ENCODE measurements around the gene CEACAM7. TPM values are rescaled to one million over a fixed set of nuclear protein-coding genes. Genes with fewer than 3 reads are reported as not detected.
"Not testable (repeated sequence)": the region's sequence is repeated elsewhere in the genome, so short reads cannot be mapped to it uniquely, and the experiment has no call there.

Gene CEACAM7
- total RNA-seq, 2 experiments from 2014 or later, result not detected

DNA sequence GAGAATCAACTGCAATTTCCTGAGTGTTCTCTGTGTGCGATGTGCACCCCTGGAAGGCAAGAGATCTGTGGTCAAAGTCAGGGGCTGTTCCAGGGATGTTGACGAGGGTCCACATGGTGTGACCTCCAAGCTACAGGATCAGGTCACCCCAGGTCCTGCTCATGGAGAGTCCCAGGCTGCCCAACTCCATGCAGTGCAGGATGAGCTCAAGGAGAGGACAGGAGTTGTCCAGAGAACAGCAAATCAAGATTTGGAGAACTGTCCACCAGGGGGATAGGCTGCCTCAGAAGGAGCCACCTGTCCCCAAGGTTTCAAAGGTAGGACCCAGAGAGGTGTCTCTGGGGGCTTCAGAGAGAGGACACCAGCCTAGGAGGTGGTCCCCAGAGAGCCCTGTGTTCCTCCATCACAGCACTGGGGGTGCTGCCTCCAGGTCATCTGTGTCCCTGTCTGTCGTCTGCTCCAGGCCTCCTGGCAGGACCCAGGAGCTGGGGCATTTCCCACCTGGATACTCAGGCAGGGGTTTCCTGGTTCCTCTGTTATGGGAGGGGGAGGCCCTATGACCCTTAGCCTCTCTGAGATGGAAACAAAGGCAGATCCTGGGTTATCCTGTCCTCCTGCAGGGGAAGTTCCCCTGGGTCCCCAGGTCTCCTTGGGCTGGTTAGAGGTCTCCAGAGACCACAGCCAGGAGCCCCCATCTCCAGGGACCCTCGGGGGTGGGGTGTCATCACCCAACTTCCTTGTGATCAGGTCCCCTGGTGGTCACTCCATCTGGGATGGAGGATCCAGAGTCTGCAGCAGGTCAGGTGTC lies 2.1 kb upstream of the CEACAM7 start:
- Mint-ChIP-seq H3K4me1 (no peaks in the 10 kb centered on the region), H3K9me3 (ENCODE audit: low read depth) (peaks cover 5% of the 10 kb centered on the region), H3K27me3 (peaks cover 17% of the 10 kb centered on the region), H3K4me3 (no peak overlapping the region), H3K27ac (no peak overlapping the region), H3K36me3 (ENCODE audit: low read depth) (no peaks in the 10 kb centered on the region)
- no peak for ATAC-seq
- no peak for DNase-seq
- CTCF ChIA-PET, result interaction anchor here (6.7 kb wide), 1 partner anchor 50 kb away, joined by 74 read pairs; no protein-coding TSS in a partner anchor
- POLR2A ChIA-PET, result interaction anchor here (0.6 kb wide), 1 partner anchor 297 kb away, joined by 3 read pairs; no protein-coding TSS in a partner anchor
- intact Hi-C loops (cut with DNase I, micrococcal nuclease), result loop anchor here (5.0 kb wide), 1 partner anchor 48 kb away; no protein-coding TSS in a partner anchor

DNA sequence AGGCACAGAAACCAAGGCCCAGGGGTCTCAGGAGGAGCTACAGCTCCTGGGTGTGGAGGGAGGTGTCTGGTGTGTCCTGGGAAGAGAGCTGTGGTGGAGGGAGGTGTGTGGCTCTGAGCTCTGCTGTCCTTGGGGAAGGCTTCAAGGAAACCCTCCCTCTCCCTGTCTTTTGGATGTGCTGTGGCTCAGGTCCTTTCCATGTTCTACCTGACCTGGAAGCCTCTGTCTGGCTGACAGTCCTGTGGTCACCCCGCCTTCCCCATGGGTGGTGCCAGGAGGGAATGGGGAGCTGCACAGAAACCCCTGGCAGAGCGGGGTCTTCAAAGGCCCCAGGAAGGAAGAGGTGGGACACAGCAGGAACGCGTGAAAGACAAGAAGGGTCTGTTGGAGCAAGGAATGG lies 617 bp upstream of the CEACAM7 start:
- no peak overlapping the region for H3K27ac Mint-ChIP-seq

DNA sequence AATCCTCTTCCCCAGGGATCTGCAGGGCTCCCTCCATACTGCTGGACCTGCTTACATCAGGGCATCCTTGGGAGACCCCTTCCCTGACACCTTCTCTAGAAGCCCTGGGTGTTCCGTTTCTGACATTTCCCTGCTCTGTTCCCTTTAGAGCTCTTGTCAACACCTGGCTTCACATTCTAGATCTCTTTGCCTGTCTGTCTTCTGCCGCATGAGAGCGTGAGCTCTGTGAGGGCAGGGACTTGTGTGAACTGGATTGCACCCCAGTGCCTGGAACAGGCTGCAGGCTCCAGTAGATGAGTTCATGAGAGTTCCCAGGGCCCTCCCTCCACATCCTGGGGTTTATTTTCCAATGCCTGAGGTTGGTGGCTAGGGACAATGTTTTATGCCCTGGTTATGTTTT lies 651 bp downstream of the CEACAM7 start:
- ChIA-PET CTCF (interaction anchor here (1.6 to 6.7 kb wide), 2 partner anchors 36 to 47 kb away, joined by 4 to 74 read pairs; no protein-coding TSS in a partner anchor), POLR2A (no interaction called here)
- no peak for DNase-seq
- Mint-ChIP-seq H3K9me3 (ENCODE audit: low read depth) (no peaks in the 10 kb centered on the region), H3K36me3 (ENCODE audit: low read depth) (no peaks in the 10 kb centered on the region), H3K27me3 (peaks cover 20% of the 10 kb centered on the region), H3K4me3 (no peak overlapping the region), H3K27ac (no peak overlapping the region), H3K4me1 (no peaks in the 10 kb centered on the region)
- no peak for ATAC-seq
- intact Hi-C loops (cut with DNase I, micrococcal nuclease), result no loop called here

More for the DNA sequence above, 617 bp upstream of the CEACAM7 start:
- peaks cover 5% of the 10 kb centered on the region for H3K9me3 Mint-ChIP-seq (ENCODE audit: low read depth)
- ChIA-PET CTCF (interaction anchor here (1.0 to 6.7 kb wide), 4 partner anchors 18 to 105 kb away, joined by 3 to 74 read pairs (median 4); no protein-coding TSS in a partner anchor), POLR2A (interaction anchor here (0.6 kb wide), 2 partner anchors 240 to 318 kb away, joined by 4 read pairs; no protein-coding TSS in a partner anchor)
- ATAC-seq, result no peak
- peaks cover 19% of the 10 kb centered on the region for H3K27me3 Mint-ChIP-seq
- no peaks in the 10 kb centered on the region for H3K4me1 Mint-ChIP-seq
- intact Hi-C loops (cut with DNase I, micrococcal nuclease), result no loop called here
- H3K4me3 Mint-ChIP-seq, result no peak overlapping the region
- no peaks in the 10 kb centered on the region for H3K36me3 Mint-ChIP-seq (ENCODE audit: low read depth)
- DNase-seq, result no peak

DNA sequence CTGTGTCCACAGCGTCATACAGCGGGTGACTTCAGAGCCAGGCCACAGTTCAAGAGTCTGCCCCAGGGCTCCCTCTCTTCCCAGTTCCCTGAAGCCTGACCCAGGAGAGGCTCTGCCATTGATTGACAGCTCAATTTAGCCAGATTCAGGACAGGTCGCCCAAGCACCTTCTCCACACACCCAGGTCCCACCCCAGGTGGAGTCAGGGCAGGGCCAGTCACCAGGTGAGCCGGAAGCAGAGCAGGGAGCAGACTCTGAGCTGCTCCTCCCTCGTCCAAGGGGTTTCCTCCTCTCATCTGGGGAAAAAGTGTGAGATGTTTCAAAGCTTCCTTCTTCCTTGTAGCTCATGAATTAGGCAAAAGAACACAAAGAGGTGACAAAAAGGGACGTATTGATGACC lies 5.6 kb downstream of the CEACAM7 start:
- intact Hi-C loops (cut with DNase I, micrococcal nuclease), result no loop called here
- no peak overlapping the region for H3K4me3 Mint-ChIP-seq
- ChIA-PET CTCF (interaction anchor here (1.0 to 1.4 kb wide), 4 partner anchors 9 to 41 kb away, joined by 4 to 6 read pairs (median 4); no protein-coding TSS in a partner anchor), POLR2A (no interaction called here)
- H3K27me3 Mint-ChIP-seq, result peaks cover 25% of the 10 kb centered on the region
- no peaks in the 10 kb centered on the region for H3K4me1 Mint-ChIP-seq
- H3K36me3 Mint-ChIP-seq (ENCODE audit: low read depth), result no peaks in the 10 kb centered on the region
- ATAC-seq, result no peak
- DNase-seq, result no peak
- no peaks in the 10 kb centered on the region for H3K9me3 Mint-ChIP-seq (ENCODE audit: low read depth)
- no peak overlapping the region for H3K27ac Mint-ChIP-seq

DNA sequence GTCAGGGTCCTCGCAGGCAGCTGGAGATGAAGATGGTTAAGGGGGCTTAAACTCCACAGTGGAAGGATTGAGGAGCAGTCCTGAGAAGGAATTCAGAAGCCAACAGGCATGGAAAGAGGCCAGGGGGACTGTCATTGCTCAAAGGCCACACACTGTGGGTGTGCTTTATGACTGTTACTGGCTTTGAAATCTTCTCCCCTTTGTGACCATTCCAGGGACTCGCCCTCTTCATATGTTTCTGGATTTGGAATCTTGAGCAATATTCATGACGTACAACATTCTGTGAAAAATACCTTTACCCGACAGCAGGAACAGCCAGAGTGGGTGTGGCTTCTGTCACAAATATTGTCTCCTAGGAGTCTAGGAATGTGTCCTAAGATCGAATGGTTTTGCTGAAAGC lies 16.6 kb downstream of the CEACAM7 start:
- H3K27ac Mint-ChIP-seq, result no peak overlapping the region
- peaks cover 38% of the 10 kb centered on the region for H3K27me3 Mint-ChIP-seq
- ChIA-PET CTCF (interaction anchor here (0.7 to 1.4 kb wide), 3 partner anchors 16 to 82 kb away, joined by 3 read pairs; no protein-coding TSS in a partner anchor), POLR2A (no interaction called here)
- H3K9me3 Mint-ChIP-seq (ENCODE audit: low read depth), result peaks cover 1% of the 10 kb centered on the region
- H3K4me3 Mint-ChIP-seq, result no peak overlapping the region
- DNase-seq (no peak), ATAC-seq (no peak)
- no peaks in the 10 kb centered on the region for H3K36me3 Mint-ChIP-seq (ENCODE audit: low read depth)
- intact Hi-C loops (cut with DNase I, micrococcal nuclease), result no loop called here
- no peaks in the 10 kb centered on the region for H3K4me1 Mint-ChIP-seq

DNA sequence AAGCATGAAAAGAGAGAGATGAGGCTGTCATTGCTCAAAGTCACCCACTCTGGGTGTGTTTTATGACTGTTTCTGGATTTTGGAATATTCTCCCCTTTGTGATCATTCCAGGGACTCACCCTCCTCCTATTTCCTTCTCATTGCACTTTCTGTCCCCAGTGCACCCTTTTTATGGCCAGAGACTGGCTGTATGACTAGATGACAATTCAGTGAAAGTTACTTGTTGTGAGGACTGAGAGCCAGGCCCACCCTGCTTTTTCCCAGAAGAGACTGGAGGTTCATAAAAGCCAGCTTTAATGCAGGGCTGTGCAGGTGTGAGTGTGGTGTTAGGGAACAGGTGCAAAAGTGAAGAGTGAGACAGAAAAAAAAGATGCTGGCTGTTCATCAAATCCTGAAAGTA lies 17.3 kb downstream of the CEACAM7 start:
- ChIA-PET CTCF (interaction anchor here (0.7 to 1.4 kb wide), 4 partner anchors 15 to 83 kb away, joined by 3 read pairs; no protein-coding TSS in a partner anchor), POLR2A (interaction anchor here (0.6 kb wide), 1 partner anchor 17 kb away, joined by 5 read pairs; no protein-coding TSS in a partner anchor)
- DNase-seq, result no peak
- no peak for ATAC-seq
- no peaks in the 10 kb centered on the region for H3K36me3 Mint-ChIP-seq (ENCODE audit: low read depth)
- intact Hi-C loops (cut with DNase I, micrococcal nuclease), result no loop called here
- peaks cover 35% of the 10 kb centered on the region for H3K27me3 Mint-ChIP-seq
- no peak overlapping the region for H3K4me3 Mint-ChIP-seq
- no peak overlapping the region for H3K27ac Mint-ChIP-seq
- H3K9me3 Mint-ChIP-seq (ENCODE audit: low read depth), result peaks cover 6% of the 10 kb centered on the region
- H3K4me1 Mint-ChIP-seq, result no peaks in the 10 kb centered on the region

DNA sequence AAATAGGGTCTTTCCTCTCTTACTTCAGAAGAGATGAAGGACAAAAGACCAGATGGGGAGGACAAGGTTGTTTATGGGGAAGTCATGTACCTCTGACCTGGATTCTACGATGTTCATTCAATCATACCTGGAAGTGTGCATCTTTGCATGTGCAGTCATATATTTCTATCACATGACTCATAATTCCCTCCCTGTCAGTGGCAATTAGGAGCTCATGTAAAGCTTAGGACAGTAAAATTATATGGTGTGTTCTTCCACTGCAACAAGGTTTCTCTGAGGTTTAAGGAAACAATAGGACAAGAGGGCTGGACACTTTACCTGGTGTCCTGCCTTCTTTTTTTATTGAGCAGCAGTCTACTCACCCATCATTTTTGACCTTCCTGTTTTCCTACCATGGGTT lies 19.8 kb downstream of the CEACAM7 start:
- intact Hi-C loops (cut with DNase I, micrococcal nuclease), result no loop called here
- H3K9me3 Mint-ChIP-seq (ENCODE audit: low read depth), result peaks cover 18% of the 10 kb centered on the region
- ATAC-seq (no peak), DNase-seq (no peak)
- no peaks in the 10 kb centered on the region for H3K36me3 Mint-ChIP-seq (ENCODE audit: low read depth)
- no peak overlapping the region for H3K4me3 Mint-ChIP-seq
- H3K27ac Mint-ChIP-seq, result no peak overlapping the region
- ChIA-PET CTCF (interaction anchor here (0.8 to 1.8 kb wide), 3 partner anchors 23 to 93 kb away, joined by 4 to 5 read pairs (median 4); no protein-coding TSS in a partner anchor), POLR2A (no interaction called here)
- H3K27me3 Mint-ChIP-seq, result peaks cover 34% of the 10 kb centered on the region
- H3K4me1 Mint-ChIP-seq, result no peaks in the 10 kb centered on the region

DNA sequence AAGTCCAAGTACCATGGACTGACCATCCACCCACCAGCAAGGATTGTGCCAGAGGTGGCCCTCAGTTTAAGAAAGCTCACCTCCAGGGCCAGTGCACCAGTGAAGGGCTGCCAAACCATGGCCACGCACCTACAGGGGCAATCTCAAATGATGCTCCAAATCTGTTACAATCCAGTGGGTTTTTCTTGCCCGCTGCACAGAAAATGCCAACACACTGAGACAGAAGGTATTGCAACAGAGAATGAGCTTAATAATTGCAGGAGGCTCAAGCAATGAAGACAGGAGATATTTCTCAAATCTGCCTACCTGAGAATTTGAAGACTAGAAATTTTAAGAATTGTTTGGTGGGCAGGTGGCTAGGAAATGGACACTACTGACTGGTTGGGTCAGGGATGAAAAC lies 22.0 kb downstream of the CEACAM7 start:
- ChIA-PET CTCF (interaction anchor here (1.0 kb wide), 1 partner anchor 24 kb away, joined by 4 read pairs; no protein-coding TSS in a partner anchor), POLR2A (interaction anchor here (0.7 kb wide), 1 partner anchor 172 kb away, joined by 6 read pairs; no protein-coding TSS in a partner anchor)
- no peaks in the 10 kb centered on the region for H3K4me1 Mint-ChIP-seq
- H3K36me3 Mint-ChIP-seq (ENCODE audit: low read depth), result no peaks in the 10 kb centered on the region
- no peak overlapping the region for H3K27ac Mint-ChIP-seq
- peaks cover 18% of the 10 kb centered on the region for H3K9me3 Mint-ChIP-seq (ENCODE audit: low read depth)
- H3K4me3 Mint-ChIP-seq, result no peak overlapping the region
- intact Hi-C loops (cut with DNase I, micrococcal nuclease), result no loop called here
- H3K27me3 Mint-ChIP-seq, result peaks cover 25% of the 10 kb centered on the region
- DNase-seq (no peak), ATAC-seq (no peak)

DNA sequence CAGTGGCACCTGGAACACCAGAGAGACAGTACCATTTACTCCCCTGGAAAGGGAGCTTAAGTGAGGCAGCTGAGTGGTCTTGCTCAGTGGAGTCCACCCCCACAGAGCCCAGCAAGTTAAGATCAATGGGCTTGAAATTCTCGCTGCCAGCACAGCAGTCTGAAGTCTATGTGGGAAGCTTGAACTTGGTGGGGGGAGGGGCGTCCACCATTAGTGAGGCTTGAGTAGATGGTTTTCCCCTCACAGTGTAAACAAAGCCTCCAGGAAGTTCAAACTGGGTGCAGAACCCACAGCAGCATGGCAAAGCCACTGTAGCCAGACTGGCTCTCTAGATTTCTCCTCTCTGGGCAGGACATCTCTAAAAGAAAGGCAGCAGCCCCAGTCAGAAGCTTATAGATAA lies 30.9 kb downstream of the CEACAM7 start:
- intact Hi-C loops (cut with DNase I, micrococcal nuclease), result no loop called here
- no peak for ATAC-seq
- Mint-ChIP-seq H3K36me3 (ENCODE audit: low read depth) (peaks cover 2% of the 10 kb centered on the region), H3K27ac (no peak overlapping the region), H3K4me3 (no peak overlapping the region), H3K9me3 (ENCODE audit: low read depth) (peaks cover 6% of the 10 kb centered on the region), H3K4me1 (peaks cover 6% of the 10 kb centered on the region), H3K27me3 (peaks cover 41% of the 10 kb centered on the region)
- DNase-seq, result no peak
- CTCF ChIA-PET, result interaction anchor here (0.6 to 13.6 kb wide), 7 partner anchors 10 to 96 kb away, joined by 3 to 143 read pairs (median 4); no protein-coding TSS in a partner anchor
- POLR2A ChIA-PET, result no interaction called here

DNA sequence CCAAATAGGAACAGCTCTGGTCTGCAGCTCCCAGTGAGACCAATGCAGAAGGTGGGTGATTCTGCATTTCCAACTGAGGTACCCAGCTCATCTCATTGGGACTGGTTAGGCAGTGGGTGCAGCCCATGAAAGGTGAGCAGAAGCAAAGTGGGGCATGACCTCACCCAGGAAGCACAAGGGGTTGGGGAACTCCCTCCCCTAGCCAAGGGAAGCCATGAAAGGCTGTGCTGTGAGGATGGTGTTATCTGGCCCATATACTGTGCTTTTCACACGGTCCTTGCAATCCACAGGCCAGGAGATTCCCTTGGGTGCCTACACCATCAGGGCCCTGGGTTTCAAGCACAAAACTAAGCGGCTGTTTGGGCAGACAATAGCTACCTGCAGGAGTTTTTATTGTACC lies 31.3 kb downstream of the CEACAM7 start:
- peak; percentile 55 for ATAC-seq
- not testable (repeated sequence) for H3K27ac Mint-ChIP-seq

DNA sequence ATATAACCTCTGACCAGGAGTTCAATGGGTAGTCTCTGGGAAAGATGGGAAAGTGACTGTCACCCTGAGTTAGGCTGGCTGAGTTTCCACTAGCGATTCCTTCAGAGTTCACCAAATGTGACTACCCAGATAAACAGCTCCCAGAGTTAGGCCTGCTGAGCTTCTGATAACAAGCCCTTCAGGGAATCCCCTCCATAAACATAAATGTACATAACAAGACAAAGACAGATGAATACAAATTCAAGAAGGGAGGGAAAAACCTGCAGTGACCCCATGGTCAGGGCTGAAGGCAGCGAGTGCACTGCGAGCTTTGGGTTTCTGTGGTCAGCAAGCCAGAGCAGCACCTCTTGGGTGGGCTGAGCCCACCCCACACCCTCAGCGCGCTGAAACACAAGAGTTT lies 35.8 kb downstream of the CEACAM7 start:
- no peak overlapping the region for H3K4me3 Mint-ChIP-seq
- H3K27me3 Mint-ChIP-seq, result peaks cover 40% of the 10 kb centered on the region
- peaks cover 5% of the 10 kb centered on the region for H3K4me1 Mint-ChIP-seq
- ChIA-PET POLR2A (interaction anchor here (0.6 kb wide), 1 partner anchor 952 kb away, joined by 3 read pairs; no protein-coding TSS in a partner anchor), CTCF (interaction anchor here (0.7 to 13.6 kb wide), 8 partner anchors 9 to 141 kb away, joined by 3 to 143 read pairs (median 4); partner anchors contain the start of gene CEACAM7)
- H3K36me3 Mint-ChIP-seq (ENCODE audit: low read depth), result peaks cover 2% of the 10 kb centered on the region
- DNase-seq, result no peak
- ATAC-seq, result no peak
- no peak overlapping the region for H3K27ac Mint-ChIP-seq
- intact Hi-C loops (cut with DNase I, micrococcal nuclease), result no loop called here
- H3K9me3 Mint-ChIP-seq (ENCODE audit: low read depth), result peaks cover 6% of the 10 kb centered on the region

More for the DNA sequence above, 31.3 kb downstream of the CEACAM7 start:
- CTCF ChIA-PET, result interaction anchor here (0.8 to 13.6 kb wide), 5 partner anchors 9 to 50 kb away, joined by 3 to 143 read pairs (median 5); no protein-coding TSS in a partner anchor
- H3K9me3 Mint-ChIP-seq (ENCODE audit: low read depth); H3K36me3 Mint-ChIP-seq (ENCODE audit: low read depth); H3K4me3 Mint-ChIP-seq; POLR2A ChIA-PET; intact Hi-C loops (cut with DNase I, micrococcal nuclease); H3K4me1 Mint-ChIP-seq: not testable (repeated sequence)
- DNase-seq, result peak; percentile 26
- peaks cover 44% of the 10 kb centered on the region for H3K27me3 Mint-ChIP-seq

All from activated CD4-positive, alpha-beta T cell treated with anti-CD3 and anti-CD28 coated beads for 36 hours (primary cell).